Loucy (cell line): ENCODE measurements around the gene EPHB1.

Source experiments
- H2AFZ ChIP-seq: fragments of 200-600 bp; sonication (generic); 2 replicates; pipeline ENCODE4 v1.6.0; 2016; ENCODE audit warnings: antibody characterized with exemption, mild to moderate bottlenecking, low read length, moderate library complexity
- H3F3A ChIP-seq: fragments of 200-600 bp; 2 replicates; pipeline ENCODE4 v1.6.0; 2016; ENCODE audit warnings: antibody characterized with exemption, low read depth, mild to moderate bottlenecking
- H3K27me3 ChIP-seq: fragments of 200-600 bp; sonication (generic); 2 replicates; pipeline ENCODE4 v1.6.1; 2014; ENCODE audit warnings: low read length, mild to moderate bottlenecking; ENCODE audit not compliant: insufficient read depth, poor library complexity, severe bottlenecking
- H3K36me3 ChIP-seq: fragments of 200-600 bp; sonication (generic); 2 replicates; pipeline ENCODE4 v1.6.1; 2016; ENCODE audit warnings: low read length; ENCODE audit not compliant: insufficient read depth
- H3K4me1 ChIP-seq: fragments of 200-600 bp; sonication (generic); 2 replicates; pipeline ENCODE4 v1.5.1; 2014; ENCODE audit warnings: low read length, mild to moderate bottlenecking; ENCODE audit not compliant: insufficient read depth, poor library complexity, severe bottlenecking
- H3K4me2 ChIP-seq: fragments of 200-600 bp; sonication (generic); 2 replicates; pipeline ENCODE4 v1.6.0; 2014; ENCODE audit warnings: antibody characterized with exemption, low read length, low read depth, mild to moderate bottlenecking; ENCODE audit not compliant: poor library complexity, severe bottlenecking
- H3K4me3 ChIP-seq: fragments of 200-600 bp; sonication (generic); 2 replicates; pipeline ENCODE4 v1.5.1; 2014; ENCODE audit warnings: low read length, mild to moderate bottlenecking, mixed read lengths; ENCODE audit not compliant: poor library complexity, severe bottlenecking
- H3K79me2 ChIP-seq: fragments of 200-600 bp; sonication (generic); 2 replicates; pipeline ENCODE4 v1.6.1; 2014; ENCODE audit warnings: low read length; ENCODE audit not compliant: insufficient read depth
- H3K9ac ChIP-seq: fragments of 200-600 bp; sonication (generic); 2 replicates; pipeline ENCODE4 v1.6.0; 2014; ENCODE audit warnings: mild to moderate bottlenecking, low read depth, low read length, moderate library complexity; ENCODE audit not compliant: poor library complexity, severe bottlenecking
- H3K9me2 ChIP-seq: fragments of 200-600 bp; sonication (generic); replicated peaks from 2 replicates; pipeline ENCODE4 v1.6.1; 2016; ENCODE audit warnings: low read depth, low read length, mixed read lengths
- H3K9me3 ChIP-seq: fragments of 200-600 bp; sonication (generic); 2 replicates; pipeline ENCODE4 v1.6.1; 2014; ENCODE audit warnings: mild to moderate bottlenecking, antibody characterized with exemption, low read length, low read depth; ENCODE audit not compliant: insufficient read depth
- H4K20me1 ChIP-seq: fragments of 200-600 bp; sonication (generic); 2 replicates; pipeline ENCODE4 v1.6.0; 2014; ENCODE audit warnings: antibody characterized with exemption, low read length, mild to moderate bottlenecking; ENCODE audit not compliant: insufficient read depth, poor library complexity, severe bottlenecking
- CTCF ChIP-seq: fragments of 200-600 bp; sonication (generic); conservative IDR thresholded peaks from 2 replicates; pipeline ENCODE4 v1.5.1; 2014; ENCODE audit warnings: mild to moderate bottlenecking, antibody characterized with exemption, low read length
- EZH2phosphoT487 ChIP-seq: fragments of 200-600 bp; IDR thresholded peaks from 2 replicates; pipeline ENCODE4 v1.6.1; 2018; ENCODE audit warnings: antibody characterized with exemption, mild to moderate bottlenecking, moderate library complexity, borderline replicate concordance

The EPHB1 gene

GRCh38 chr3:134938029-134938525 is 143.0 kb downstream of the EPHB1 start:
- H3K27me3 ChIP-seq = no peaks in the 10 kb centered on the region
- no peaks in the 10 kb centered on the region for H3K9me2 ChIP-seq
- TF ChIP-seq CTCF (no peak), EZH2phosphoT487 (no peak)
- no peak overlapping the region for H3K4me3 ChIP-seq
- H2AFZ ChIP-seq = no peak overlapping the region
- no peaks in the 10 kb centered on the region for H3K9me3 ChIP-seq
- H3K36me3 ChIP-seq = no peaks in the 10 kb centered on the region
- no peak overlapping the region for H3K9ac ChIP-seq
- H4K20me1 ChIP-seq = no peaks in the 10 kb centered on the region
- no peaks in the 10 kb centered on the region for H3K79me2 ChIP-seq
- no peaks in the 10 kb centered on the region for H3F3A ChIP-seq
- no peaks in the 10 kb centered on the region for H3K4me1 ChIP-seq
- no peak overlapping the region for H3K4me2 ChIP-seq

GRCh38 chr3:134939978-134940377 is 144.9 kb downstream of the EPHB1 start:
- no peaks in the 10 kb centered on the region for H4K20me1 ChIP-seq
- TF ChIP-seq CTCF (no peak), EZH2phosphoT487 (no peak)
- H3F3A ChIP-seq = no peaks in the 10 kb centered on the region
- H3K9me2 ChIP-seq = no peaks in the 10 kb centered on the region
- H2AFZ ChIP-seq = no peak overlapping the region
- H3K36me3 ChIP-seq = no peaks in the 10 kb centered on the region
- no peaks in the 10 kb centered on the region for H3K27me3 ChIP-seq
- no peak overlapping the region for H3K9ac ChIP-seq
- no peak overlapping the region for H3K4me3 ChIP-seq
- H3K9me3 ChIP-seq = no peaks in the 10 kb centered on the region
- H3K79me2 ChIP-seq = no peaks in the 10 kb centered on the region
- no peak overlapping the region for H3K4me2 ChIP-seq
- no peaks in the 10 kb centered on the region for H3K4me1 ChIP-seq

- Histone ChIP-seq H3K27me3 (no peaks in the 10 kb centered on the region), H4K20me1 (no peaks in the 10 kb centered on the region), H3F3A (no peaks in the 10 kb centered on the region), H3K9me2 (no peaks in the 10 kb centered on the region), H2AFZ (no peak overlapping the region), H3K4me3 (no peak overlapping the region), H3K4me1 (no peaks in the 10 kb centered on the region), H3K36me3 (no peaks in the 10 kb centered on the region), H3K79me2 (no peaks in the 10 kb centered on the region), H3K4me2 (no peak overlapping the region), H3K9ac (no peak overlapping the region), H3K9me3 (no peaks in the 10 kb centered on the region)
- no peak for TF ChIP-seq EZH2phosphoT487
- TF ChIP-seq CTCF = no peak
These were observed 146.8 kb downstream of the EPHB1 start for GRCh38 chr3:134941820-134942219.
